ENCODE results near the gene ARRDC1. TPM values are rescaled to one million over a fixed set of nuclear protein-coding genes. Genes with fewer than 3 reads are reported as not detected.

Gene ARRDC1
- total RNA-seq, 1 donor from 2014 or later = 136 TPM

- peaks cover 22% of the 10 kb centered on the region for H3K36me3 ChIP-seq (ENCODE audit: control insufficient read depth, insufficient read depth, low read length)
- TF ChIP-seq CTCF (IDR thresholded peaks at IDR 0.05; ENCODE audit: insufficient read depth, low read length, severe bottlenecking) = peak; percentile 37
- FAIRE-seq = no peak
- H3K4me3 ChIP-seq (ENCODE audit: low read depth, low read length) = no peak overlapping the region
- no peak for DNase-seq (ENCODE audit: low read depth)
- H3K27me3 ChIP-seq (ENCODE audit: control insufficient read depth, insufficient read depth, low read length) = no peaks in the 10 kb centered on the region
Observed at GRCh38 chr9:137582286-137582860, 23.1 kb upstream of the ARRDC1 start.

GRCh38 chr9:137583347-137583746 is 22.1 kb upstream of the ARRDC1 start:
- Histone ChIP-seq H3K4me3 (ENCODE audit: low read depth, low read length) (no peak overlapping the region), H3K27me3 (ENCODE audit: control insufficient read depth, insufficient read depth, low read length) (no peaks in the 10 kb centered on the region), H3K36me3 (ENCODE audit: control insufficient read depth, insufficient read depth, low read length) (peaks cover 30% of the 10 kb centered on the region)
- DNase-seq (ENCODE audit: low read depth) (no peak), FAIRE-seq (no peak)
- TF ChIP-seq CTCF (IDR thresholded peaks at IDR 0.05; ENCODE audit: insufficient read depth, low read length, severe bottlenecking) = no peak

DNA sequence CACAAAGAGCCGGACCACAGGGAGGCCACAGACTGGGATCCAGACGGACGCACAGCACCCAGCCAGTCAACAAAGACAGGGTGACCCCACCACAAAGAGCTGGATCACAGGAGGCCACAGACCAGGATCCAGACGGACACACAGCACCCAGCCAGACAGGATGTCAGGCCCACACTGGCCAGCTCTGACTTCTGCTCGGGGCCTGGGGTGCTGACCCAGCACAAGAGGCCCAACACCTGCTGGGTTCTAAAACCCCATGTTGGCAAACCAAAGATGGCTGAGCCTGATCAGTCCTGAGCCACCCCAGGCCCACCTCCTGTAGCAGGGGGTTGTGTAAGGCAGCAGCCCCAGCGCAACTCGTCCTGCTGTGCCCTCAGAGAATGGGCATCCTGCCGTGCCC is 21.5 kb upstream of the ARRDC1 start:
- Histone ChIP-seq H3K27me3 (ENCODE audit: control insufficient read depth, insufficient read depth, low read length) (no peaks in the 10 kb centered on the region), H3K4me3 (ENCODE audit: low read depth, low read length) (no peak overlapping the region), H3K36me3 (ENCODE audit: control insufficient read depth, insufficient read depth, low read length) (peaks cover 32% of the 10 kb centered on the region)
- TF ChIP-seq CTCF (IDR thresholded peaks at IDR 0.05; ENCODE audit: insufficient read depth, low read length, severe bottlenecking) = no peak
- FAIRE-seq (no peak), DNase-seq (ENCODE audit: low read depth) (no peak)

DNA sequence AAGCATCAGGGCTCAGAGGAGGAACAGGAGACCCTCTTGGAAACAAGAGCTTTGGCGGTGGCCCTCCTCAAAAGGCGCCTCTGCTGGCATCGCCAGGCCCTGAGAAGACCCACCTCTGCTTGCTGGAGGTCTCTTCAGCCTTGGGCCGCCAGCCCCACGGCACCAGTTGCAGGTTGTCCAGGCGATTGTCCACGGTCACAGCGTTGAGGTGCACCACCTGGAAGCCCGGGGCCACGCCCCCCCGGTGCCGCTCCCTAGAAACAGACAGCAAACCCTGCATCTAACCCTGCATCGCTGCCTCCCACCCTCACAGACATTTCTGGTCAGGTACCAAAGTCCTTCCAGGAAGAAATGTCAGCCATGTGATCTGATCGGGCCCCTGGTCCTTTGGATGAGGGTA is 18.6 kb upstream of the ARRDC1 start:
- no peak for TF ChIP-seq CTCF (IDR thresholded peaks at IDR 0.05; ENCODE audit: insufficient read depth, low read length, severe bottlenecking)
- Histone ChIP-seq H3K4me3 (ENCODE audit: low read depth, low read length) (no peak overlapping the region), H3K27me3 (ENCODE audit: control insufficient read depth, insufficient read depth, low read length) (no peaks in the 10 kb centered on the region), H3K36me3 (ENCODE audit: control insufficient read depth, insufficient read depth, low read length) (peaks cover 28% of the 10 kb centered on the region)
- FAIRE-seq (no peak), DNase-seq (ENCODE audit: low read depth) (no peak)

- no peak for TF ChIP-seq CTCF (IDR thresholded peaks at IDR 0.05; ENCODE audit: insufficient read depth, low read length, severe bottlenecking)
- FAIRE-seq = peak; percentile 91
Observed at GRCh38 chr9:137588311-137588710, 17.2 kb upstream of the ARRDC1 start.

DNA sequence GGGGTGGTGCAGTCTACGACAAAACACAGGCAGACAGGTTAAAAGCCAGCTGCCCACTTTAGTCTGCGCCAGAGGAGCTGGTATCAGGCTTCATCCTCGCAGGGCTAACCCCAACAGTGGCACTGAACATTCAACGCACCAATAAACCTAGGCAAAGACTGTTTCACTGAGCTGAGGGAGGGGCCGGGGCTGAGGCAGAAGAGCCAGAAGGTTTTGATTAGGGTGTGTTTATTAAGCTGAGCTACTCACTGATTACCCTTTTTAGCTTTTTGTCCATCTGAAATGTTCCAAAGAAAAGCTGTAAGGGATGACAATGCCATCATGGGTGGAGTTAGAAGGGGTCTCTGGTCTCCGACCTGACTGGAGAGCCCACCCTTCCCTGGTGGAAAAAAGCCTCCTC is 16.6 kb upstream of the ARRDC1 start:
- Histone ChIP-seq H3K27me3 (ENCODE audit: control insufficient read depth, insufficient read depth, low read length) (no peaks in the 10 kb centered on the region), H3K36me3 (ENCODE audit: control insufficient read depth, insufficient read depth, low read length) (peaks cover 24% of the 10 kb centered on the region), H3K4me3 (ENCODE audit: low read depth, low read length) (no peak overlapping the region)
- no peak for TF ChIP-seq CTCF (IDR thresholded peaks at IDR 0.05; ENCODE audit: insufficient read depth, low read length, severe bottlenecking)
- FAIRE-seq = no peak
- no peak for DNase-seq (ENCODE audit: low read depth)

More at GRCh38 chr9:137588311-137588710, 17.2 kb upstream of the ARRDC1 start:
- Histone ChIP-seq H3K4me3 (ENCODE audit: low read depth, low read length) (no peak overlapping the region), H3K36me3 (ENCODE audit: control insufficient read depth, insufficient read depth, low read length) (peaks cover 24% of the 10 kb centered on the region), H3K27me3 (ENCODE audit: control insufficient read depth, insufficient read depth, low read length) (no peaks in the 10 kb centered on the region)
- DNase-seq (ENCODE audit: low read depth) = no peak

Measured in bronchial epithelial cell (primary cell).